GM12801 (cell line): ENCODE data around the gene SELENOV.

Experiments
- CTCF ChIP-seq: IDR thresholded peaks from one replicate; pipeline ENCODE4 v1.5.1; 2011; ENCODE audit warnings: control low read depth; ENCODE audit not compliant: insufficient read length; ENCODE audit errors: extremely low read depth

Gene SELENOV

GRCh38 chr19:39532233-39533002 is 17.5 kb downstream of the SELENOV start, which contains the start of gene EID2B:
Gene EID2B (minus strand): TSS chr19:39532852. CDS start chr19:39532802, 50 bp downstream.
- peak; percentile 92 for TF ChIP-seq CTCF

GRCh38 chr19:39533003-39533512 is 18.1 kb downstream of the SELENOV start:
- no peak for TF ChIP-seq CTCF

DNA sequence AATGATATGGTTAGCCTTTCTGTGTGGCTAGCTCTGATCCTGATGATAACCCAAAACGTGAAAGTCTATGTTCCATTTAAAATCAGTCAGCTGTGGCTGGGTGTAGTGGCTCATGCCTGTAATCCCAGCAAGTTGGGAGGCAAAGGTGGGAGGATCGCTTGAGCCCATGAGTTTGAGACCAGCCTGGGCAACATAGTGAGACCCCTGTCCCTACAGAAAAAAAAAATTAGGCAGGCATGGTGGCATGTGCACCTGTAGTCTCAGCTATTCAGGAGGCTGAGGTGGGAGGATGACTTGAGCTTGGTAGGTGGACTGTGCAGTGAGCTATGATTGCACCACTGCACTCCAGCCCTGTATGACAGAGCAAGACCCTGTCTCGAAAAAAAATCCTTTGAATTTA is 18.9 kb downstream of the SELENOV start:
- TF ChIP-seq CTCF: no peak

DNA sequence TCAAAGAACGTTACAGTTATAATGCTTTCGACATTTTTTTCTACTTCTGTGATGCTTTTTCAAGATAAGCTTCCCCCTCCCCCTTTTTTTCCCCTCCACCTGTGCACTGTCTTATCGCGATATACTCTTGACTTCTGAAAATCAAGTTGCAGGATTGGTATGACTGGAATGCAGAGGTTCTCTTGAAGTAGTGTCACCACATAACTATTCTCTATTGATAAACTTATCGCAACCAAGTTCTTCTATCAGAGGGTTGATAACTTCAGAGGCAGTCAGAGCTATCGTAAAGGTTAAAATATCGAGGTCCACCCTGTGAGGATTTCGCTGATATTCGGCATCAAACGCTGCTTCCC is 24.2 kb downstream of the SELENOV start:
- TF ChIP-seq CTCF: no peak

DNA sequence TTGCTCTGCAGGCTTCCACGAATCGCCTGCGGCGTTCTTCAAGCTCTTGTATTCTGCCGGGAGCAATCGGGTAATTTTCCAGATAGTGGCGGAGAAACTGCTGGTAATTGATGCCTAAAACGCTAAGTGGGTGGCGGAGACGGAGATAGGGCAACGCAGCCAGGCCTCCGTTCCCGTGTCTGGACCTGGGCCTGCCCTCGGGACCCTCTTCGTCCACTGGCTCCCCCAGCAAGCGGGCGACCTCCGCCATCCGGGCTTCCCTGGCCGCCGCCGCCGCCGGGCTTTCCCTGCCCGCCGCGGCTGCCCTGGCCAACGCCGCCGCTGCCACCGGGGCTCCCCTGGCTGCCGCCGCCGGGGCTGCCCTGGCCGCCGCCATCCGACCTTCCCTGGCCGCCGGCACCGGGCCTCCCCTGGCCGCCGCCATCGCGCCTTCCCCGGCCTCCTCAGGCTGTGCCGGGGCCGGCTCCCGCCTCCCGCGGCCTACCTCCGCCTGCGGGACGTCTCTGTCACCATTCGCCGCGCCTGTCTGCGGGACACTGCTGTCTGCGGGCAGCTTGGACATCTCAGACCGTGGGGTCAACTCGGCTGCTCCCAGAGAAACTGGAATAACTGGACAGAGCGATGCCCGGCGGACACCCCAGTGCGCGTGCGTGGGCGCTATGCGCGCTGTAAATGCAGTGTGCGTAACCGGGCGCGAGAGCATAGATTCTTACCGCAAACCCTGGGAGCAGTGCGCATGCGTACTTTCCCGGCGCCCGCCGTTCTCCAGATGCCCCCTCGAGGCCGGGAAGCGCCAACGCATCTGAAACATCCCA is 24.8 kb downstream of the SELENOV start, which contains the start of gene EID2:
EID2 (minus strand) TSS at position 644 of the 815 bp plus-strand sequence; CDS start at position 562, 82 bp downstream.
- TF ChIP-seq CTCF: no peak

DNA sequence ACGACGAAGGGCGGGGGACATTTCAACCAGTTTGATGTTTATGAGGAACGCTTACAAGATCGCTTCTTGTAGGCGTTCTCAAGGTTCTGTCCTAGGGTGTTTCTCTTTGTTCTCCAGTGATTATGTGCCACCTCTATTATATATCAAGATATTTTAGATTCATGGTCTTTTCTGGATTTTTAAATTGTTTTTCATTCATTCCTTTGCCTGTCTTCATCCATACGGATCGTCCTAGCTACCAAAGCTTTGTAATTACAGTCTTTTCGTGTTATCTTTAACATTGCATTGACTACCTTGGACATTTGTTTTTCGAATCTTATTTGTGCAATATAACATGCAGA is 25.4 kb downstream of the SELENOV start:
- TF ChIP-seq CTCF: no peak

DNA sequence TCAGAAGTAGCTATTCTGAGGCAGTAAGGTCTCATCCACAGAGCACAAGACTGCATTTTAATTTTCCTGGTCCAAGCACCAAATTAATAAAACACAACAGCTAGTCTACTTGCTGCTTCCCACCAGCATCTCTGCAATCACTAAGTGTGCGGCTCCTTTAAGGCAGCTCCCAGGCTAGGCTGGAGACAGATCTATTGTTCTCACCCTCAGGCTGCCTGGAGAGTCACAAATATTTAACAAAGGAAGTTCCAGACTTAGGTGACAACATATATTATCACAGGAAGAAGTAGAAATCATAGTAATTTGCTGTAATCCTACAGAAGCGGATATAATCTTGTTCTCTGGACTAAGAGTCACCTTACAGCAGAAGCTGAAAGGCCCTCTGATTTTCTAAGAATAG is 27.3 kb downstream of the SELENOV start:
- TF ChIP-seq CTCF: no peak
